Retinal pigment epithelial cell (primary cell): Measurements from ENCODE around the gene MAN2A2.

Experiments used
- DNase-seq: peaks from one replicate; pipeline ENCODE4 v3.0.0-alpha.2; 2010; ENCODE audit warnings: low read depth
- H3K4me3 ChIP-seq: 2 replicates; pipeline ENCODE4 v1.5.1; 2011; ENCODE audit warnings: mild to moderate bottlenecking, low read length, control low read depth, moderate library complexity
- TF ChIP-seq, protein P1 (sequence below): conservative IDR thresholded peaks from 2 replicates; pipeline ENCODE4 v1.5.1; 2011; ENCODE audit warnings: low read depth, low read length, control low read depth, inconsistent platforms

MAN2A2 gene

GRCh38 chr15:90885432-90886290 lies 17.4 kb upstream of the MAN2A2 start:
- DNase-seq, result no peak
- H3K4me3 ChIP-seq, result no peak overlapping the region
- TF ChIP-seq, protein P1, sequence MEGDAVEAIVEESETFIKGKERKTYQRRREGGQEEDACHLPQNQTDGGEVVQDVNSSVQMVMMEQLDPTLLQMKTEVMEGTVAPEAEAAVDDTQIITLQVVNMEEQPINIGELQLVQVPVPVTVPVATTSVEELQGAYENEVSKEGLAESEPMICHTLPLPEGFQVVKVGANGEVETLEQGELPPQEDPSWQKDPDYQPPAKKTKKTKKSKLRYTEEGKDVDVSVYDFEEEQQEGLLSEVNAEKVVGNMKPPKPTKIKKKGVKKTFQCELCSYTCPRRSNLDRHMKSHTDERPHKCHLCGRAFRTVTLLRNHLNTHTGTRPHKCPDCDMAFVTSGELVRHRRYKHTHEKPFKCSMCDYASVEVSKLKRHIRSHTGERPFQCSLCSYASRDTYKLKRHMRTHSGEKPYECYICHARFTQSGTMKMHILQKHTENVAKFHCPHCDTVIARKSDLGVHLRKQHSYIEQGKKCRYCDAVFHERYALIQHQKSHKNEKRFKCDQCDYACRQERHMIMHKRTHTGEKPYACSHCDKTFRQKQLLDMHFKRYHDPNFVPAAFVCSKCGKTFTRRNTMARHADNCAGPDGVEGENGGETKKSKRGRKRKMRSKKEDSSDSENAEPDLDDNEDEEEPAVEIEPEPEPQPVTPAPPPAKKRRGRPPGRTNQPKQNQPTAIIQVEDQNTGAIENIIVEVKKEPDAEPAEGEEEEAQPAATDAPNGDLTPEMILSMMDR, result peak; percentile 99

DNA sequence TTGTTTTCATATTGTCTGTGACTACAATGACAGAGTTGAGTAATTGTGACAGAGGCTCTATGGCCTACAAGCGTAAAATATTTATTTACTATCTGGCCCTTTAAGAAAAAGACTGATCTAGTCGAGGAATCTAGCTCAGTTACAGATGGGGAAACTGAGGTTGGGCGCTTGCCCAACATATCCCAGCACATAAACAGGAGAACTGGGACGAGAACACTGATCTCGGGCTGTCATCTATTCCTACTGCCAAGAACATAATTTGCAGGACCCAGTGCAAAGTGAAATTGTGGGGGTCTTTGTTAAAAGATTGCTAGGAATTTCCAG lies 16.8 kb upstream of the MAN2A2 start:
- no peak for DNase-seq
- H3K4me3 ChIP-seq, result no peak overlapping the region
- TF ChIP-seq, protein P1, result no peak

GRCh38 chr15:90887037-90887481 lies 16.0 kb upstream of the MAN2A2 start:
- H3K4me3 ChIP-seq, result no peak overlapping the region
- TF ChIP-seq, protein P1, result no peak
- DNase-seq, result no peak

DNA sequence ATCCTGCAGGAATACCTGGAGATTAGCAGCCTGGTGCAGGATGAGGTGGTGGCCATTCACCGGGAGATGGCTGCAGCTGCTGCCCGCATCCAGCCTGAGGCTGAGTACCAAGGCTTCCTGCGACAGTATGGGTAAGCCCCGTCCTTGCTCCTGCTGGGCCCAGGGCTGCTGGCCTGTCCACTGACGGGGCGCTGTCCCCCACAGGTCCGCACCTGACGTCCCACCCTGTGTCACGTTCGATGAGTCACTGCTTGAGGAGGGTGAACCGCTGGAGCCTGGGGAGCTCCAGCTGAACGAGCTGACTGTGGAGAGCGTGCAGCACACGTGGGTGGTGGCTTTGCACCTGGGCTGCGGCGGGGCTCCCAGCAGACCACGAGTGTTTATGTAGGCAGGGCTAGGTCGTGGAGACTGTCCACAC lies 13.8 kb upstream of the MAN2A2 start:
- H3K4me3 ChIP-seq, result no peak overlapping the region
- TF ChIP-seq, protein P1, result no peak
- no peak for DNase-seq

- TF ChIP-seq, protein P1, result no peak
- H3K4me3 ChIP-seq, result no peak overlapping the region
- DNase-seq, result no peak
Measured at GRCh38 chr15:90889736-90890456, 13.2 kb upstream of the MAN2A2 start.

GRCh38 chr15:90890839-90891238 lies 12.3 kb upstream of the MAN2A2 start:
- H3K4me3 ChIP-seq, result no peak overlapping the region
- TF ChIP-seq, protein P1, result no peak
- no peak for DNase-seq
